Measurements from ENCODE around the gene TAF6.

GRCh38 chr7:100119072-100119969 lies at the start of gene TAF6, which contains the start of gene CNPY4:
- no peak for TF ChIP-seq ELK1 (IDR thresholded peaks at IDR 0.05; ENCODE audit: low read depth, low read length)
- no peak for TF ChIP-seq SREBF2 (IDR thresholded peaks at IDR 0.05)
